ENCODE results near the gene EHBP1L1. TPM values are rescaled to one million over a fixed set of nuclear protein-coding genes. Genes with fewer than 3 reads are reported as not detected.

EHBP1L1 gene
- total and polyA plus RNA-seq, 5 experiments from 2014 or later: 10.8 to 108 (median 19.8) TPM

DNA sequence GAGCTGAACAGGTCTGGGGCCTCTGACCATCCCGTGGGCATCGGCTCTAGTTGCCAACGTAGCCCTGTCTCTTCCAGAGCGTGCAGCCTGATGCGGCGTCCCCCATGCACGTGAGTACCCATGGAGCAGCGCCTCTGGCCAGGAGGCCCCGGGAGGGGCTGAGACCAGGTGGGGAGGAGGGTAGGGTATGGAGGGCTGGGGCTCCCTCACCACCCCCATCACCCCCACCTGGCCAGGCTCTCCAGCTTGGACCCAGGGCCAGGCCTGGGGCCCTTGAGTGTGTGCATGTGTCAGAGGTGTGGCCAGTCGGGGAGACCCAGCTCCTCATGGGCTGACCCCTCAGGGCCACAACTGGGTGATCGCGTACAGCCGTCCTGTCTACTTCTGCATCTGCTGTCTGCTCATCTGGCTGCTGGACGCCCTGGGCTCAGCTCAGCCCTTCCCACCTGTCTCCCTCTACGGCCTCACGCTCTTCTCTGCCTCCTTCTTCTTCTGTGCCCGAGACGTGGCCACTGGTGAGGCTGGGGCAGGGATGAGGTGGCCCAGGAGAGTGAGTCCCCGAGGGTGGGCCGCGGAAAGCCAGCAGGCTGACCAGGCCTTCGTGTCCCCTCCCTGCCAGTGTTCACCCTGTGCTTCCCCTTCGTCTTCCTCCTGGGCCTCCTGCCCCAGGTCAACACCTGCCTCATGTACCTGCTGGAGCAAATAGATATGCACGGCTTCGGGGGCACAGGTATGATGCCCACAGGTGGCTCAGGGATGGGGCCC, 48.2 kb downstream of the EHBP1L1 start:
- no peak for DNase-seq
- POLR2A ChIA-PET: interaction anchor here (0.6 to 38.5 kb wide), 3 partner anchors 9 to 179 kb away, joined by 3 to 1068 read pairs (median 3); partner anchors contain the start of genes RELA and SIPA1
- H3K4me1 Mint-ChIP-seq: peaks cover 10 to 34% (median 14%) of the 10 kb centered on the region in 4 donors
- H3K27ac Mint-ChIP-seq: peak overlapping the region in 1 of 10 donors; percentile 35
- no peaks in the 10 kb centered on the region for H3K9me3 Mint-ChIP-seq
- H3K27me3 Mint-ChIP-seq: no peaks in the 10 kb centered on the region
- no peak overlapping the region for H3K4me3 Mint-ChIP-seq
- ATAC-seq: no peak
- H3K36me3 Mint-ChIP-seq: peaks cover 0 to 52% (median 5%) of the 10 kb centered on the region in 3 donors

DNA sequence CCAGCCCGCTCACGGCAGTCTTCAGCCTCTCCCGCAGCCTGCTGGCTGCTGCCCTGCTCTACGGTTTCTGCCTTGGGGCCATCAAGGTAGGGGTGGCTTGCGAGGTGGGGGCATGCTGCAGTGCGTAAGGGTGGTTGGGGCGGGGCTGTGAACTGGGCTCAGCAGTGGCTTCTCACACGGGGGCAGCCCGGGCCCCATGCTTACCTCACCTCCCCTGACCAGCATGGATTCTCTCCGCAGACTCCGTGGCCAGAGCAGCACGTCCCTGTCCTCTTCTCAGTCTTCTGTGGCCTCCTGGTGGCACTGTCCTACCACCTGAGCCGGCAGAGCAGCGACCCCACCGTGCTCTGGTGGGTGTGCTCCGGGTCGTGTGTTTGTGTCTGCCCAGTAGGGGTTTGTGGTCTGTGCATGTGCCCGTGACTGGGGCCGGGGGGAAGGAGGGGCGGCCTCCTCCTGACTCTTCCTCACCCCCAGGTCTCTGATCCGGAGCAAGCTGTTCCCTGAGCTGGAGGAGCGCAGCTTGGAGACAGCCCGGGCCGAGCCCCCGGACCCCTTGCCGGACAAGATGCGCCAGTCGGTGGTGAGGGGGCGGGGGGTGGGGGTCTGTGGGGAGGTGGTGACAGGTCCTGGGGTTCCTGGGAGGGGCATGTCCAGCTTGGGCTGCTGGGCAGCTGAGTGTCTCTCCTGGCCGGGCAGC, 49.2 kb downstream of the EHBP1L1 start:
- no peaks in the 10 kb centered on the region for H3K9me3 Mint-ChIP-seq

DNA sequence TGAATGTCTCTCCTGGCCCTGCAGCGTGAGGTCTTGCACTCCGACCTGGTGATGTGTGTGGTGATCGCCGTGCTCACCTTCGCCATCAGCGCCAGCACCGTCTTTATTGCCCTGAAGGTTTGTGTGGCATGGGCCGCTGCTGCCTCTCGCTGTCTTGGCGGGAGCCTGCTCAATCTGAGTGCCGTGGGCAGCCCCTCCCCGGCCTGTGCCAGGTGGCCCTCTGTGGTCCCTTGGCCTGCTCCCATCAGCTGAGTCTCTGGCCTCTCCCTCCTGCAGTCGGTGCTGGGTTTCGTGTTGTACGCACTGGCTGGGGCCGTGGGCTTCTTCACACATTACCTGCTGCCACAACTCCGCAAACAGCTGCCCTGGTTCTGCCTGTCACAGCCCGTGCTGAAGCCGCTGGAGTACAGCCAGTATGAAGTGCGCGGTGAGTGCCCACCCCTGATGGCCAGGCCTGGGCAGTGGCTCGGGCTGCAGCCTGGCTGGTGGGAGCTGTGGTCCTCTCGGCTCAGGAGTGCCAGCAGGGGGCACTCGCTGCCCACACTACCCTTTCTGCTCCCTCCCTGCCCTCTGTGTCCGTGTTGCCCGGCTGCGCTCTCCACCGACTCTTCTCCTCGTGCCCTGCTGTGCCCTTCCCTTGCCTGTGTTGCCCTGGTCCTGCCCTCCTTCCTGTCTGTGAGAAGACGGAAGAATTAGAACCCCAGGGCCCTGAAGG, 49.9 kb downstream of the EHBP1L1 start:
- H3K27me3 Mint-ChIP-seq: no peaks in the 10 kb centered on the region
- H3K9me3 Mint-ChIP-seq: no peaks in the 10 kb centered on the region
- no peak overlapping the region for H3K4me3 Mint-ChIP-seq
- peak; percentile 88 to 96 for ATAC-seq
- DNase-seq: peak; percentile 40 to 79 (median 54)
- H3K27ac Mint-ChIP-seq: peak overlapping the region in 6 of 10 donors; percentile 9 to 86 (median 62)
- H3K36me3 Mint-ChIP-seq: peaks cover 0 to 53% (median 2%) of the 10 kb centered on the region in 3 donors
- H3K4me1 Mint-ChIP-seq: peaks cover 8 to 28% (median 10%) of the 10 kb centered on the region in 4 donors
- POLR2A ChIA-PET: interaction anchor here (0.7 to 38.5 kb wide), 6 partner anchors 8 to 127 kb away, joined by 3 to 1068 read pairs (median 4); partner anchors contain the start of genes KAT5, MALAT1, PCNX3 and RELA

More for the DNA sequence above, 49.2 kb downstream of the EHBP1L1 start:
- Mint-ChIP-seq H3K27ac (peak overlapping the region in 1 of 10 donors; percentile 73), H3K4me1 (peaks cover 8 to 28% (median 10%) of the 10 kb centered on the region in 4 donors), H3K27me3 (no peaks in the 10 kb centered on the region), H3K4me3 (no peak overlapping the region), H3K36me3 (peaks cover 0 to 49% (median 2%) of the 10 kb centered on the region in 3 donors)
- DNase-seq: no peak
- POLR2A ChIA-PET: interaction anchor here (0.6 to 38.5 kb wide), 6 partner anchors 9 to 87 kb away, joined by 3 to 1068 read pairs (median 4); partner anchors contain the start of genes KAT5, PCNX3, RELA and SIPA1
- ATAC-seq: no peak

DNA sequence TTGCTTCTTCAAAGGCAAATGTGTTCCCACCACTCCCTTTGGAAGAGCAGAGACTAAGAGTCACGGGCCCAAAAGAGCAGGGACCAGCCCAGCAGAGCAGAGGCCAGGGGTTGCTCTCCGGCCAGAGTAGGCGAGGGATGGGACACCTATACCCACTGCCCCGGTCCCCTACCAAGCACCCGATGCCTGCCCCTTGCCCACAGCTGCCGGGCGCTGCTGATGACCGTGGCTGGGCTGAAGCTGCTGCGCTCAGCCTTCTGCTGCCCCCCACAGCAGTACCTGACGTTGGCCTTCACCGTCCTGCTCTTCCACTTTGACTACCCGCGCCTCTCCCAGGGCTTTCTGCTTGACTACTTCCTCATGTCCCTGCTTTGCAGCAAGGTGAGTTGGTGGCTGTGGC, 51.3 kb downstream of the EHBP1L1 start:
- POLR2A ChIA-PET: interaction anchor here (0.8 to 38.5 kb wide), 3 partner anchors 10 to 56 kb away, joined by 3 to 1068 read pairs (median 7); partner anchors contain the start of genes RELA and SIPA1
- peak overlapping the region in 1 of 10 donors; percentile 33 for H3K27ac Mint-ChIP-seq
- H3K4me1 Mint-ChIP-seq: peaks cover 8 to 20% (median 10%) of the 10 kb centered on the region in 4 donors
- ATAC-seq: no peak
- peaks cover 0 to 55% (median 2%) of the 10 kb centered on the region in 3 donors for H3K36me3 Mint-ChIP-seq
- DNase-seq: no peak
- no peaks in the 10 kb centered on the region for H3K27me3 Mint-ChIP-seq
- no peak overlapping the region for H3K4me3 Mint-ChIP-seq
- no peaks in the 10 kb centered on the region for H3K9me3 Mint-ChIP-seq

DNA sequence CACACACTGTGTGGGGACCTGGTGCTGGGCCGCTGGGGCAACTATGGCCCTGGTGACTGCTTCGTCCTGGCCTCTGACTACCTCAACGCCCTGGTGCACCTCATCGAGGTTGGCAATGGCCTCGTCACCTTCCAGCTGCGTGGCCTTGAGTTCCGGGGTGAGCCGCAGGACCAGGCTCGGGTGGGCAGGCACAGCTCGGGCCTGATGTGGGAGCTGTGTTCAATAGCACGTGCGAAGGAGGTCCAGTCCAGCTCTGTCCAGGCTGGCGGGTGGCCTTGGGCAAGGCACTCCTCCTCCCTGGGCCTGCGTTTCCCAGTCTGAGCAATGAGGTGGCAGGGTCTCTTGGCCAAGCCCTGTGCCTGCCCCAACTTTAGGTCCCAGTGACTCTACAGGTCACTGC, 53.7 kb downstream of the EHBP1L1 start:
- no peak overlapping the region for H3K27ac Mint-ChIP-seq
- peaks cover 0 to 45% (median 4%) of the 10 kb centered on the region in 3 donors for H3K36me3 Mint-ChIP-seq
- no peaks in the 10 kb centered on the region for H3K9me3 Mint-ChIP-seq
- POLR2A ChIA-PET: interaction anchor here (38.5 kb wide), 1 partner anchor 22 kb away, joined by 1068 read pairs; the partner anchor contains the start of genes RELA and SIPA1
- H3K4me1 Mint-ChIP-seq: peaks cover 11 to 30% (median 21%) of the 10 kb centered on the region in 4 donors
- no peak overlapping the region for H3K4me3 Mint-ChIP-seq
- H3K27me3 Mint-ChIP-seq: no peaks in the 10 kb centered on the region
- ATAC-seq (no peak), DNase-seq (no peak)

DNA sequence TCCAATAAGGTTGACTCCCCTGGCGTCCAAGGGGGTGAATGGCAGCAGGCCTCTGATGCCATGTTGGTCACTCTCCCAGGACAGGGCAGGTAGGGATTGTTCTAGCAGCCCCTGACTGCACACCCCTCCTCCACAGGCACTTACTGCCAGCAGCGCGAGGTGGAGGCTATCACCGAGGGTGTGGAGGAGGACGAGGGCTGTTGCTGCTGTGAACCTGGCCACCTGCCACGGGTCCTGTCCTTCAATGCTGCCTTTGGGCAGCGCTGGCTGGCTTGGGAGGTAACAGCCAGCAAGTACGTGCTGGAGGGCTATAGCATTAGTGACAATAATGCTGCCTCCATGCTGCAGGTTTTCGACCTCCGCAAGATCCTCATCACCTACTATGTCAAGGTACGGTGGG, 54.4 kb downstream of the EHBP1L1 start:
- no peak overlapping the region for H3K4me3 Mint-ChIP-seq
- no peaks in the 10 kb centered on the region for H3K27me3 Mint-ChIP-seq
- ATAC-seq (no peak), DNase-seq (no peak)
- H3K36me3 Mint-ChIP-seq: peaks cover 0 to 49% (median 4%) of the 10 kb centered on the region in 3 donors
- peak overlapping the region in 1 of 10 donors; percentile 53 for H3K27ac Mint-ChIP-seq
- no peaks in the 10 kb centered on the region for H3K9me3 Mint-ChIP-seq
- H3K4me1 Mint-ChIP-seq: peaks cover 11 to 35% (median 22%) of the 10 kb centered on the region in 4 donors
- POLR2A ChIA-PET: interaction anchor here (38.5 kb wide), 1 partner anchor 22 kb away, joined by 1068 read pairs; the partner anchor contains the start of genes RELA and SIPA1

DNA sequence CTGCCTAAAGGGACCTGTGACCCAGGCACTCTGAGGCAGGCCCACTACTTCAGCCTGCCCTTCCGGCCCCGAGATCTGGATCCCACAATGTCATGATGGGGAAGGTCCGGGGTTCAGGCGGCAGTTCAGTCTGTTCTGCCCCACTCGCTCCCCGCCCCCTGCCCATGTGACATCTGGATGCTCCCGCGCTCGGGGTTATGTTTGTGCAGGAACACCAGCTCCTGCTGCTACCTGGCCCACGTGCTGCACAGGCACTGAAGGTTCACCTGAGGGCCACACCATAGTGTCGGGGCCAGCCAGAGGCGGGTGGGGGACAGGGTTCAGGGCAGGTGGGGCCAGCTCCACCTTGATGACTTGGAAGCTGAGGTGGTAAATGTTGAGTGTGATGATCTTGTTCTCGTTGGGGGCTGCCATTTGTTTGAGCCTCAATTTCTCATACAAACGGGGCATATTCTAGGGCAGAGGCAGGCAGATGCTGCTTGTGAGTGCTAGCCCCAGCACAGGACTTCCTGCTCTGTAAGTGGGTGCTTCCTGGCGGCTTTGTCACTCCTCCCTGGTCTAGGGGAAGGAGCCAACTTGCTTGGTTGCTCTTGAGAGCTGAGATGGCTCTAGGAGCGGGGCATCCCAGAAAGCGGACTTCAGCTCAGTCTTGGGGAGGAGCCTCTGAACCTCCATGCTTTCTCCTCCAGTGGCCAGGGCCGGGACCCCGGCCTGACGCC, 57.7 kb downstream of the EHBP1L1 start:
- no peaks in the 10 kb centered on the region for H3K9me3 Mint-ChIP-seq
- peaks cover 7 to 29% (median 25%) of the 10 kb centered on the region in 4 donors for H3K4me1 Mint-ChIP-seq
- H3K4me3 Mint-ChIP-seq: peak overlapping the region in 6 of 10 donors; percentile 23 to 50 (median 31)
- H3K27ac Mint-ChIP-seq: peak overlapping the region; percentile 67 to 88 (median 86)
- DNase-seq (no peak), ATAC-seq (peak in 1 of 2 donors; percentile 42)
- H3K27me3 Mint-ChIP-seq: no peaks in the 10 kb centered on the region
- peaks cover 0 to 39% (median 2%) of the 10 kb centered on the region in 3 donors for H3K36me3 Mint-ChIP-seq
- POLR2A ChIA-PET: interaction anchor here (0.7 to 38.5 kb wide), 3 partner anchors 8 to 19 kb away, joined by 3 to 1068 read pairs (median 3); partner anchors contain the start of genes RELA and SIPA1

DNA sequence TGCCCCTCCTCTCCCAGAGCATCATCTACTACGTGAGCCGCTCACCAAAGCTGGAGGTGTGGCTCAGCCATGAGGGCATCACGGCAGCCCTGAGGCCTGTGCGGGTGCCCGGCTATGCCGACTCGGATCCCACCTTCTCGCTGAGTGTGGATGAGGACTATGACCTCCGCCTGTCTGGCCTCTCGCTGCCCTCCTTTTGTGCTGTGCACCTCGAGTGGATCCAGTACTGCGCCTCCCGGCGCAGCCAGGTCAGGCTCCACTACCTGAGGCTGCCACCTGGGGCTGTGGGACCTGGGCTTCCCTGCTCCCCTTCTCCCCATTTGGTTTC, 58.2 kb downstream of the EHBP1L1 start:
- H3K27ac Mint-ChIP-seq: peak overlapping the region in 8 of 10 donors; percentile 67 to 88 (median 86)
- DNase-seq: no peak
- H3K9me3 Mint-ChIP-seq: no peaks in the 10 kb centered on the region
- POLR2A ChIA-PET: interaction anchor here (0.5 to 38.5 kb wide), 3 partner anchors 9 to 253 kb away, joined by 3 to 1068 read pairs (median 3); partner anchors contain the start of genes RELA and SIPA1
- H3K4me1 Mint-ChIP-seq: peaks cover 10 to 33% (median 31%) of the 10 kb centered on the region in 4 donors
- ATAC-seq: no peak
- peaks cover 0 to 34% (median 2%) of the 10 kb centered on the region in 3 donors for H3K36me3 Mint-ChIP-seq
- no peaks in the 10 kb centered on the region for H3K27me3 Mint-ChIP-seq
- H3K4me3 Mint-ChIP-seq: peak overlapping the region in 3 of 10 donors; percentile 29 to 50 (median 34)

DNA sequence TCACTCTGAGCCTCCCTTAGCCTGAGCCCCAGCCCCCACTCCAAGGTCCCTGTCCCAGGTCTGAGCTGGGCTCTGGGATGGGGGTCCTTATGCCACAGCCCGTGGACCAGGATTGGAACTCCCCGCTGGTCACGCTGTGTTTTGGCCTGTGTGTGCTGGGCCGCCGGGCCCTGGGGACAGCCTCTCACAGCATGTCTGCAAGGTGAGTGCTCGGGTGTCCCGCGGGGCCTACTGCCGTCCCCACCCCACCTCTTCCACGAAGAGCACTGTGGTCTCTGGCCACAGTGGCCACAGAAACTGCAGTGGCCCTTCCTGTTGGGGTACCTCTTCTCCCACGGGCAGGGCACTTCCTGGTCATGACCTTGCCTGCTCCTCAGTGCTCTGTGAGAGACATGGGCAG, 58.6 kb downstream of the EHBP1L1 start:
- POLR2A ChIA-PET: interaction anchor here (0.5 to 38.5 kb wide), 3 partner anchors 9 to 253 kb away, joined by 3 to 1068 read pairs (median 3); partner anchors contain the start of genes RELA and SIPA1
- Mint-ChIP-seq H3K9me3 (no peaks in the 10 kb centered on the region), H3K36me3 (peaks cover 0 to 31% (median 2%) of the 10 kb centered on the region in 3 donors), H3K27me3 (no peaks in the 10 kb centered on the region), H3K4me1 (peaks cover 10 to 36% (median 33%) of the 10 kb centered on the region in 4 donors), H3K27ac (peak overlapping the region in 5 of 10 donors; percentile 11 to 86 (median 62)), H3K4me3 (no peak overlapping the region)
- DNase-seq (no peak), ATAC-seq (no peak)

DNA sequence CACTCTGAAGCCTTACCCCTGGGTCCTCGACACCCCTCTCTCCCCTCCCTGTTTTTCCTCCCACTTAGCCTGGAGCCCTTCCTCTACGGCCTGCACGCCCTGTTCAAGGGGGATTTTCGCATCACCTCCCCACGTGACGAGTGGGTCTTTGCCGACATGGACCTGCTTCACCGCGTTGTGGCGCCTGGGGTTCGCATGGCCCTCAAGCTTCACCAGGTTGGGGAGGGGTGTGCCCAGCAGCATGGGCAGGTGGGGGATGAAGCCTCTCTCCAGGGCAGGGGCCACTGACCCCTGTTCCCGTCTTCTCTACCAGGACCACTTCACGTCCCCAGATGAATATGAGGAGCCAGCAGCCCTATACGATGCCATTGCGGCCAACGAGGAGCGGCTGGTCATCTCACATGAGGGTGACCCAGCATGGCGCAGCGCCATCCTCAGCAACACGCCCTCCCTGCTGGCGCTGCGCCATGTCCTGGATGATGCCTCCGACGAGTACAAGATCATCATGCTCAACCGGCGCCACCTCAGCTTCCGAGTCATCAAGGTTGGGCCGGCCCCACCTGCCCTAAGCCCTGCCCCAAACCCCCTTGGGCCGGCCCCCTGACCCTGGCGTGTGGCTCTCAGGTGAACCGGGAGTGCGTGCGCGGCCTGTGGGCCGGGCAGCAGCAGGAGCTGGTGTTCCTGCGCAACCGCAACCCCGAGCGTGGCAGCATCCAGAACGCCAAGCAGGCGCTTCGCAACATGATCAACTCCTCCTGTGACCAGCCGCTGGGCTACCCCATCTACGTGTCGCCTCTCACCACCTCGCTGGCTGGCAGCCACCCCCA, 59.3 kb downstream of the EHBP1L1 start:
- ATAC-seq: no peak
- Mint-ChIP-seq H3K27ac (peak overlapping the region in 6 of 10 donors; percentile 15 to 74 (median 40)), H3K9me3 (no peaks in the 10 kb centered on the region), H3K4me1 (peaks cover 13 to 43% (median 38%) of the 10 kb centered on the region in 4 donors), H3K36me3 (peaks cover 0 to 31% (median 2%) of the 10 kb centered on the region in 3 donors), H3K27me3 (no peaks in the 10 kb centered on the region), H3K4me3 (peak overlapping the region in 1 of 10 donors; percentile 4)
- no peak for DNase-seq
- POLR2A ChIA-PET: interaction anchor here (34.7 to 38.5 kb wide), 2 partner anchors 8 to 17 kb away, joined by 1068 read pairs; partner anchors contain the start of genes MAP3K11, PCNX3, RELA and SIPA1

All from naive thymus-derived CD8-positive, alpha-beta T cell (primary cell).